ENCODE measurements around the gene ZP2.
"Not testable (repeated sequence)": the region's sequence is repeated elsewhere in the genome, so short reads cannot be mapped to it uniquely, and the experiment has no call there.

Gene ZP2

DNA sequence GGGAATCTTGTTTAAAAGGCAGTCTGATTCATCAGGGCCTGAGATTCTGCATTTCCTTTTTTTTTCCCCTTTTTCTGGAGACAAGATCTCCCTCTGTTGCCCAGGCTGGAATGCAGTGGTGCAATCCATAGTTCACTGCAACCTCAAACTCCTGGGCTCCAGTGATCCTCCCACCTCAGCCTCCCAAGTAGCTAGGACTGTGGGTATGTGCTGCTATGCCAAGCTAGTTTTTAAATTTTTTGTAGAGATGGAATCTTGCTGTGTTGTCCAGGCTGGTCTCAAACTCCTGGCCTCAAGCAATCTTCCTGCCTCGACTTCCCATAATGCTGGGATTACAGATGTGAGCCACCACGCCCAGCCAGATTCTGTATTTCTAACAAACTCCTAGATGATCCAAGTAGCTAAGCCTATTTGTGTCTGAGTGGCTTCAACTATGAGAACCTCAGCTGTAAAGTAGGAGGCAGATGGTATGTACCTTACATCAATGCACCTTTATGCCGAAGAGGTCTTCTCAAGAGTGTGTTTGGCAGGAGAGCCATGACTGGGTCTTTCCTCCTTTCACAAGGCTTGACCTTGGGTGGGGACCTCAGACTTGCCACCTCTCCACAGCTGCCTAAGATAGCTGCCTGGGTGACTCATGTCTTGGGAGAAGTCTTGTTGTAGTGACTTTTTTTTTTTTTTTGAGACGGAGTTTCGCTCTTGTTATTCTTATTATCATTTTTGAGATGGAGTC, 42.0 kb downstream of the ZP2 start:
- no peak for DNase-seq

GRCh38 chr16:21167929-21168602, 43.3 kb downstream of the ZP2 start:
- no peak for DNase-seq

GRCh38 chr16:21167360-21167759, 44.0 kb downstream of the ZP2 start:
- no peak for DNase-seq

DNA sequence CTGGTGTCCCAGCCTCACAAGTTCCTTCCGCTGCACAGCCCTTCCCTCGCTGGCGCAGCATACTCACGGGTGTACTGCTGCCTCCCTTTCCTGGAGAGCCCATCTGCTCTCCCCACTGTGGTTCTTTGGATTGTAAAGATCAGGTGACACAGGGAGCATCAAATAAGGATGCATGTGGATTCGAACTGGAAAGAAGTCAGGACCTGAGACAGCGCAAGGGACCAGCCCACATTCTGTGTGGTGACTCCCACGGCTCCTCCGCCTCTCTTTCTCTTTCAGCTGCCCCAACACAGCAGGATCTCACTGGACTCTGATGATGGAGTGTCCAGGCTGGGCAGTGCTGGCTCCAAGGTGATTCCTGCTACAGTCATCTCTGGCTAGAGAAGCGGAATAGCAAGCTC, 44.8 kb downstream of the ZP2 start:
- DNase-seq = no peak

DNA sequence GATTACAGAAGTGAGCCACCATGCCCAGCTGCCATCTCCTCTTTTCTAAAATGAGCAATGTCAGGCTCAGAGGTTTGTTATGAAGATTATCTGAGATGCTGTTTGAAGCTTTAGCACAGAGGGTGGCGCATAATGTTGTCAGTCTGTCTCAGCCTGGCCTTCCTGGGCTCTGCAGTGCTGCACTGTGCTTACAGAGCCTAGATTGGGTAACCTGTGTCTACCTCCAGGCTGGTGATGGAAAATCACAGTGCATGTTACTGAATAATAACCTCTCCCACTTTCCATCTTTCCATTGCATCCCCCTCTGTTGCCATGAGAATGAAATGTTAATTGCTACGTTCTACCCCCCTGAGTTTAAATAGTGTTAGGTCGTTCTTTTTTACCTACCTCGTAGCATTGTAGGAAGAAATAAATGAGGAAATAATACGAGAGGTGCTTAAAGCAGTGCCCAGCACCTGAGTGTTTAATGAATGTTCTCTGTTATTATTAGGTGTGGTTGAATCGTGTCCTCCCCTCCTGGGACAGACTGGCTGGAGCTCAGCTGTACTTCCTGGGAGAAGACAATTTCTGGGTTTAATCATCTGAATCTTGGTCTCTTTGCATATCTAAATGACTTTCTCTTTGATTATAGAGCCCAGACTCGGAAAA, 46.7 kb downstream of the ZP2 start:
- no peak for DNase-seq

- no peak for DNase-seq
These were observed 47.8 kb downstream of the ZP2 start for GRCh38 chr16:21163576-21163975.

DNA sequence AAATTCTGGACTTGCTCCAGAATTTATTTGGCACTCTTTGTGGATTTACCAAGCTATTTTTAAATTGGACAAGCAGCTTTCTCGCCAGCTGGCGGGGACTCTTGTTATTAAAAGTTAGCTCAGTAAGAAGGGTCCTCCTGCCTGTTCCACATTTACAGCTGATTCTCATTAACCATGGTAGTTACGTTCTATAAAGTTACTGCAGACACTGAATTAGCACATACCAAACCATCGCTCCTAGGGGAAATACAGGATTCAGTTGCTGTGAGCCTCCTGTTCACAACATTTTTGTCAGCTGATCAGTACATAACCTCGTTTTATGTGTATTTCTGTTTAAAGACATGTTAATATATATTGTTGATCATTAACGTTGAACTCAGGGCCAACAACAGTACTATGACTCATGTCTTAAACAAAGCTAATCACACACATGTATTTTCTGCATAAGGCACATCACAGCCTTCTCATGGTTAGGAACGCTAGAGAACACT, 48.7 kb downstream of the ZP2 start:
- DNase-seq = no peak

- DNase-seq = no peak
These were observed 50.2 kb downstream of the ZP2 start for GRCh38 chr16:21161211-21161610.

GRCh38 chr16:21160276-21160675, 51.1 kb downstream of the ZP2 start:
- DNase-seq = no peak

GRCh38 chr16:21159281-21159951, 52.0 kb downstream of the ZP2 start:
- DNase-seq = peak; percentile 46

DNA sequence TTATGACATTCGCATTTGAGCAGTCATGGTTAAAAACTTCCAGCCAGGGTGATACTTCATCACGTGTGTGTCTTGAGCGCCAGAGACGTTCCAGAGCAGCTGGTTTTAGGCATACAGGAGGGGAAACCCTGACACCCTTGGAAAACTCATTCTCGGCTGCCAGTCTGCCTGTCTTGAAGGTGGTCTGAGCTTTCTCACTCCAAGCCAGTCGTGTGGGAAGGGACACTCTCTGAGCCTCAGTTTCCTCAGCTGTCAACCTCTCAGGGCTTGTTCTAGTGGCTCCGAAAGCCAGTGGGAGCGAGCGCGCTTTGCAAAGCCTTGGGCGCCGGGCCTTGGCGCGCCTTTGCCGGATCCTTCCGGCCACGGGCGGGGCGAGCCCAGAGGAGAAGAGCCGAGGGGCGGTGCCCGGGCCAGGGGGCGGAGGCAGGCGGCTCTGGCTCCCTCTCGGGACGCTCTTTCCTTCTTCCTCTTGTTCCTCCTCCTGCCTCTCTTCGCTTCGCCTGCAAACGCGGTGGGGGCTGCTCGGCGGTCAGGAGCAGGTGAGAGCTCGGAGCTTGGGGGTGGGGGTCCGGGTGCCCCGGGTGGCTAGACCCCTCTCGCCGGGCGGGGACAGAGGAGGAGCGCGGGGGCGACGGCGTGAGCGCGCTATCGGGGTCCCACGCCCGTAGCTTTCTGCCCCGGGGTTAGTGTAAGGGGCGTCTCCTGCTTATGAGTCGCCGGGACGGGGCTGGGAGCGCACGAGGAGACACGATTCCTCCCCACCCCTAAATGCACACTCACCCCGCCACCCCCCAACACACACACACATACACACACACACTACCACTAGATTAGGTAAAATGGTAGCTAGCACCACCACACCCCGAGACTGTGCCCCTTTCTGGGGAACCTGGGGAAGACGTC, 52.9 kb downstream of the ZP2 start, which contains the start of gene LDAF1:
Gene LDAF1, plus strand, starts transcription at position 467 of the 903 bp plus-strand sequence. CDS start 2,509 bp downstream, outside the sequence.
- peak; percentile 87 for DNase-seq

- no peak for DNase-seq
These were observed 53.7 kb downstream of the ZP2 start for GRCh38 chr16:21157632-21158031.

DNA sequence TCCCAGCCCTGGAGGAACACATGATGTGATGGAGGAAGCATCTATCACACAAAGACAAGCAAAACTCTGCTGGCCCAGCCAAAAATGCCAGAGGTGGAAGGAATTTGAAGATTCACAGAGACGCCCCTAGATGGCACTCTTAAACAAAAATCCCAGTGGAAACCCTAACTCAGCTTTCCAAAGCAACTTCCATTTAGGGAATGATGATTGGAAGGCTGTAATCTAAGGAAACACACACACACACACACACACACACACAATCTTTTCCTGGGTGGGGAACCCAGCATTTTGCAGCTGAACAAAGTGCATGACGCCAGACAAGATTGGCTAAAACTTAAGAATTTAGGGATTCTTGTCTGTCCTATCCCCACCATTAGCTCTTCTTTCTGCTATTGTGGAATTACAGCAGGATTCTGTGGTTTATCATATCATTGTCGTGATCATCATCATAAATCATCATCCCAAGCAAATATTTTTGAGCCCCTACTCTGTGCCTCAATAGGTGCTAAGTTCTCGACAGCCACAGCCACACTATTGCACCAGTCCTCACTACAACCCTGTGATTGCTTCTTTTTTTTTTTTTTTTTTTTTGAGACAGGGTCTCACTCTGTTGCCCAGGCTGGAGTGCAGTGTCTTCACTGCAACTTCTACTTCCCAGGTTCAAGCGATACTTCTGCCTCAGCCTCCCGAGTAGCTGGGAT, 54.5 kb downstream of the ZP2 start:
- DNase-seq = peak; percentile 79

DNA sequence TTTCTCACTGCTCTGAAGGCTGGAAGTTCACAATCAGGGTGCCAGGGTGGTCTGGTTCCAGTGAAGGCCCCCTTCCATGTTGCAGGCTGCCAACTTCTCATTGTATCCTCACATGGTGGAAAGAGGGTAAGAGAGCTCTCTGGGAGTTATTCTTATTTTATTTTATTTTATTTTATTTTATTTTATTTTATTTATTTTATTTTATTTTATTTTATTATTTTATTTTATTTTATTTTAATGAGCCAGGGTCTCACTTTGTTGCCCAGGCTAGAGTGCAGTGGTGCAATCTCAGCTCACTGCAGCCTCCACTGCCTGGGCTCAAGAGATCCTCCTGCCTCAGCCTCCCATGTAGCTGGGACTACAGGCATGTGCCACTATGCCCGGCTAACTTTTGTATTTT, 55.4 kb downstream of the ZP2 start:
- DNase-seq = not testable (repeated sequence)

- not testable (repeated sequence) for DNase-seq
These were observed 58.1 kb downstream of the ZP2 start for GRCh38 chr16:21153124-21153729.

GRCh38 chr16:21152160-21153030, 59.0 kb downstream of the ZP2 start:
- DNase-seq = not testable (repeated sequence)

GRCh38 chr16:21150375-21151001, 60.9 kb downstream of the ZP2 start, which contains the start of gene DNAH3:
DNAH3 (minus strand) TSS chr16:21150846; CDS start chr16:21150319, 527 bp downstream.
- peak; percentile 97 for DNase-seq
